HepG2 (cell line): ENCODE results near the gene PCNA. TPM values are rescaled to one million over a fixed set of nuclear protein-coding genes. Genes with fewer than 3 reads are reported as not detected.

Experiments used
- AGO2 ChIP-seq: fragments of 200-400 bp; formaldehyde crosslinking; optimal IDR thresholded peaks from 2 replicates; pipeline ENCODE3; 2017; ENCODE audit warnings: mild to moderate bottlenecking, low read depth, low read length, moderate library complexity
- CREB1 ChIP-seq, 2 experiments: fragments of 450-650 bp in 1 of 2; IDR thresholded peaks; 2 replicates each; pipeline ENCODE4 v1.6.1; 2016 to 2017; ENCODE audit warnings: control low read depth in 1 of 2, mild to moderate bottlenecking in 1 of 2, missing compliant biosample characterization in 1 of 2, missing genetic modification characterization in 1 of 2
- GABPA ChIP-seq, 2 experiments: IDR thresholded peaks; 2 replicates each; pipeline ENCODE4 v1.6.1; 2011 to 2016; ENCODE audit warnings: low read depth in 2 of 2, low read length in 1 of 2, missing biosample characterization in 1 of 2, missing genetic modification characterization in 1 of 2
- HOXD1 ChIP-seq: sonication (generic); formaldehyde crosslinking; IDR thresholded peaks from 2 replicates; pipeline ENCODE4 v1.5.0; 2020; ENCODE audit warnings: missing genetic modification reagents
- PHF8 ChIP-seq: sonication (generic); formaldehyde crosslinking; IDR thresholded peaks from 2 replicates; pipeline ENCODE4 v1.5.0; 2020; ENCODE audit warnings: missing genetic modification reagents
- SMARCC2 ChIP-seq: fragments of 450-650 bp; IDR thresholded peaks from 2 replicates; pipeline ENCODE4 v1.6.1; 2017; ENCODE audit warnings: antibody characterized with exemption, mild to moderate bottlenecking
- SRSF4 ChIP-seq: fragments of 200-400 bp; formaldehyde crosslinking; IDR thresholded peaks from one replicate; pipeline ENCODE4 v1.6.1; 2018; ENCODE audit warnings: mild to moderate bottlenecking, low read depth, low read length, moderate library complexity; ENCODE audit not compliant: poor library complexity, severe bottlenecking
- TMF1 ChIP-seq: sonication (generic); formaldehyde crosslinking; IDR thresholded peaks from 2 replicates; pipeline ENCODE4 v1.8.1; 2022; ENCODE audit warnings: low read depth, missing genetic modification reagents
- WIZ ChIP-seq: sonication (generic); formaldehyde crosslinking; IDR thresholded peaks from 2 replicates; pipeline ENCODE4 v1.5.1; 2020; ENCODE audit warnings: mild to moderate bottlenecking, missing genetic modification reagents
- ZNF143 ChIP-seq: sonication (generic); formaldehyde crosslinking; IDR thresholded peaks from 2 replicates; pipeline ENCODE4 v1.4.0; 2020; ENCODE audit warnings: missing genetic modification reagents
- ZNF180 ChIP-seq: sonication (generic); formaldehyde crosslinking; IDR thresholded peaks from 2 replicates; pipeline ENCODE4 v1.4.0; 2020; ENCODE audit warnings: low read depth, missing genetic modification reagents, borderline replicate concordance
- ZNF224 ChIP-seq: sonication (generic); formaldehyde crosslinking; IDR thresholded peaks from 2 replicates; pipeline ENCODE4 v1.5.0; 2020; ENCODE audit warnings: mild to moderate bottlenecking, missing genetic modification reagents
- ZNF713 ChIP-seq: sonication (generic); formaldehyde crosslinking; IDR thresholded peaks from 2 replicates; pipeline ENCODE4 v1.4.0; 2020; ENCODE audit warnings: mild to moderate bottlenecking, missing genetic modification reagents
- ZNF777 ChIP-seq: sonication (generic); formaldehyde crosslinking; IDR thresholded peaks from 2 replicates; pipeline ENCODE4 v1.4.0; 2020; ENCODE audit warnings: missing genetic modification reagents
- polyA plus RNA-seq, 8 experiments: library from polyadenylated mRNA; depleted of rRNA in 3 of 8; stranded (reverse) in 7 of 8; unstranded in 1 of 8; fragments of >200 nt; fragmentation: Illumina TruSeq in 4 of 8; extraction: Trizol in 4 of 8; gene quantifications; 2 replicates each; pipeline versions ENCODE4 v1.2.1 to v1.2.3, GENCODE V29; 2011 to 2016; ENCODE audit warnings: low read depth in 4 of 8, missing spikeins in 1 of 8, mixed read lengths in 1 of 8; ENCODE audit not compliant: insufficient read depth in 1 of 8
- total RNA-seq, 5 experiments: library from RNA; depleted of rRNA; stranded (reverse); fragments of >200 nt; fragmentation: Illumina TruSeq; extraction: Trizol; gene quantifications; 2 replicates each; pipeline ENCODE4 v1.2.3, GENCODE V29; 2016; ENCODE audit warnings: low read depth in 1 of 5
- TF ChIP-seq, protein P1 (sequence below), 2 experiments: fragments of 450-650 bp in 1 of 2; sonication (generic) in 1 of 2; formaldehyde crosslinking in 1 of 2; IDR thresholded peaks; 2 replicates each; pipeline versions ENCODE4 v1.6.1 to v1.8.0; 2016 to 2022; ENCODE audit warnings: antibody characterized with exemption in 1 of 2, mild to moderate bottlenecking in 1 of 2, missing genetic modification reagents in 1 of 2
- TF ChIP-seq, protein P2 (sequence below): sonication (generic); formaldehyde crosslinking; IDR thresholded peaks from 2 replicates; pipeline ENCODE4 v1.4.0; 2020; ENCODE audit warnings: low read depth, missing genetic modification reagents

PCNA gene
- total and polyA plus RNA-seq, 2 of the 13 experiments (the other 11 are each of a cell fraction or from before 2014, with no cell fraction given) = 229 to 655 TPM

DNA sequence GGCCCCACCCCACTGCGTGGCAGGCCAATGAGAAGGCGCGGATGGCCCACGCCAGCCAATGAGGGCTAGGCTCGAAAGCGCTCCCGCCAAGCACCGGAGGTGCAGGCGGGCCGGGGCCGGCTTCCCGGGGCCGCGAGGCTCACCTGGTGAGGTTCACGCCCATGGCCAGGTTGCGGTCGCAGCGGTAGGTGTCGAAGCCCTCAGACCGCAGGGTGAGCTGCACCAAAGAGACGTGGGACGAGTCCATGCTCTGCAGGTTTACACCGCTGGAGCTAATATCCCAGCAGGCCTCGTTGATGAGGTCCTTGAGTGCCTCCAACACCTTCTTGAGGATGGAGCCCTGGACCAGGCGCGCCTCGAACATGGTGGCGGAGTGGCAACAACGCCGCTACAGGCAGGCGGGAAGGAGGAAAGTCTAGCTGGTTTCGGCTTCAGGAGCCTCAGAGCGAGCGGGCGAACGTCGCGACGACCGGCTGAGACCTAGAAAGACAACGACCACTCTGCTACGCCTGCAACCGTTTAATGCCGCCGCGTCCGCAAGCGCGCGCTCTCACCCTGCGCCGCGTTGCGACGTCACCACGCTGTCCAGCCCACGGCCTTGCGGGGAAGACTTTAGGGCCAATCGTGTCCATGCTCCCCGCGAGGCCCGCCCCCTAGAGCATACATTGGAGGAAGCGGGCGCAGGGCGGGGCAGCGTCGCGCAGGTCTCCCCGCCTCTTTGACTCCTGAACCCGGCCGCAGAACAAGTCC is at the start of gene PCNA (continued):
- TF ChIP-seq, protein P1, sequence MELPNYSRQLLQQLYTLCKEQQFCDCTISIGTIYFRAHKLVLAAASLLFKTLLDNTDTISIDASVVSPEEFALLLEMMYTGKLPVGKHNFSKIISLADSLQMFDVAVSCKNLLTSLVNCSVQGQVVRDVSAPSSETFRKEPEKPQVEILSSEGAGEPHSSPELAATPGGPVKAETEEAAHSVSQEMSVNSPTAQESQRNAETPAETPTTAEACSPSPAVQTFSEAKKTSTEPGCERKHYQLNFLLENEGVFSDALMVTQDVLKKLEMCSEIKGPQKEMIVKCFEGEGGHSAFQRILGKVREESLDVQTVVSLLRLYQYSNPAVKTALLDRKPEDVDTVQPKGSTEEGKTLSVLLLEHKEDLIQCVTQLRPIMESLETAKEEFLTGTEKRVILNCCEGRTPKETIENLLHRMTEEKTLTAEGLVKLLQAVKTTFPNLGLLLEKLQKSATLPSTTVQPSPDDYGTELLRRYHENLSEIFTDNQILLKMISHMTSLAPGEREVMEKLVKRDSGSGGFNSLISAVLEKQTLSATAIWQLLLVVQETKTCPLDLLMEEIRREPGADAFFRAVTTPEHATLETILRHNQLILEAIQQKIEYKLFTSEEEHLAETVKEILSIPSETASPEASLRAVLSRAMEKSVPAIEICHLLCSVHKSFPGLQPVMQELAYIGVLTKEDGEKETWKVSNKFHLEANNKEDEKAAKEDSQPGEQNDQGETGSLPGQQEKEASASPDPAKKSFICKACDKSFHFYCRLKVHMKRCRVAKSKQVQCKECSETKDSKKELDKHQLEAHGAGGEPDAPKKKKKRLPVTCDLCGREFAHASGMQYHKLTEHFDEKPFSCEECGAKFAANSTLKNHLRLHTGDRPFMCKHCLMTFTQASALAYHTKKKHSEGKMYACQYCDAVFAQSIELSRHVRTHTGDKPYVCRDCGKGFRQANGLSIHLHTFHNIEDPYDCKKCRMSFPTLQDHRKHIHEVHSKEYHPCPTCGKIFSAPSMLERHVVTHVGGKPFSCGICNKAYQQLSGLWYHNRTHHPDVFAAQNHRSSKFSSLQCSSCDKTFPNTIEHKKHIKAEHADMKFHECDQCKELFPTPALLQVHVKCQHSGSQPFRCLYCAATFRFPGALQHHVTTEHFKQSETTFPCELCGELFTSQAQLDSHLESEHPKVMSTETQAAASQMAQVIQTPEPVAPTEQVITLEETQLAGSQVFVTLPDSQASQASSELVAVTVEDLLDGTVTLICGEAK (IDR thresholded peaks at IDR 0.05) = no peak
- TF ChIP-seq, protein P1 (CRISPR knock-in tag; IDR thresholded peaks at IDR 0.05) = peak; percentile 97
- peak; percentile 100 for TF ChIP-seq TMF1 (CRISPR knock-in tag)
- peak; percentile 97 for TF ChIP-seq CREB1 (IDR thresholded peaks at IDR 0.05)
- TF ChIP-seq CREB1 (CRISPR knock-in tag; IDR thresholded peaks at IDR 0.05) = peak; percentile 95
- TF ChIP-seq GABPA (IDR thresholded peaks at IDR 0.05; ENCODE audit: low read depth, low read length) = no peak
- peak; percentile 68 for TF ChIP-seq GABPA (CRISPR knock-in tag; IDR thresholded peaks at IDR 0.05; ENCODE audit: low read depth)
- TF ChIP-seq AGO2 = peak; percentile 100
- TF ChIP-seq ZNF180 (CRISPR knock-in tag) = peak; percentile 71
- peak; percentile 80; the same call in 1 of the 2 replicates for TF ChIP-seq ZNF777
- TF ChIP-seq, protein P2, sequence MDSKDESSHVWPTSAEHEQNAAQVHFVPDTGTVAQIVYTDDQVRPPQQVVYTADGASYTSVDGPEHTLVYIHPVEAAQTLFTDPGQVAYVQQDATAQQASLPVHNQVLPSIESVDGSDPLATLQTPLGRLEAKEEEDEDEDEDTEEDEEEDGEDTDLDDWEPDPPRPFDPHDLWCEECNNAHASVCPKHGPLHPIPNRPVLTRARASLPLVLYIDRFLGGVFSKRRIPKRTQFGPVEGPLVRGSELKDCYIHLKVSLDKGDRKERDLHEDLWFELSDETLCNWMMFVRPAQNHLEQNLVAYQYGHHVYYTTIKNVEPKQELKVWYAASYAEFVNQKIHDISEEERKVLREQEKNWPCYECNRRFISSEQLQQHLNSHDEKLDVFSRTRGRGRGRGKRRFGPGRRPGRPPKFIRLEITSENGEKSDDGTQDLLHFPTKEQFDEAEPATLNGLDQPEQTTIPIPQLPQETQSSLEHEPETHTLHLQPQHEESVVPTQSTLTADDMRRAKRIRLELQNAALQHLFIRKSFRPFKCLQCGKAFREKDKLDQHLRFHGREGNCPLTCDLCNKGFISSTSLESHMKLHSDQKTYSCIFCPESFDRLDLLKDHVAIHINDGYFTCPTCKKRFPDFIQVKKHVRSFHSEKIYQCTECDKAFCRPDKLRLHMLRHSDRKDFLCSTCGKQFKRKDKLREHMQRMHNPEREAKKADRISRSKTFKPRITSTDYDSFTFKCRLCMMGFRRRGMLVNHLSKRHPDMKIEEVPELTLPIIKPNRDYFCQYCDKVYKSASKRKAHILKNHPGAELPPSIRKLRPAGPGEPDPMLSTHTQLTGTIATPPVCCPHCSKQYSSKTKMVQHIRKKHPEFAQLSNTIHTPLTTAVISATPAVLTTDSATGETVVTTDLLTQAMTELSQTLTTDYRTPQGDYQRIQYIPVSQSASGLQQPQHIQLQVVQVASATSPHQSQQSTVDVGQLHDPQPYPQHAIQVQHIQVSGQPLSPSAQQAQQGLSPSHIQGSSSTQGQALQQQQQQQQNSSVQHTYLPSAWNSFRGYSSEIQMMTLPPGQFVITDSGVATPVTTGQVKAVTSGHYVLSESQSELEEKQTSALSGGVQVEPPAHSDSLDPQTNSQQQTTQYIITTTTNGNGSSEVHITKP (CRISPR knock-in tag) = peak; percentile 64
- TF ChIP-seq PHF8 (CRISPR knock-in tag) = peak; percentile 97
- peak; percentile 81 for TF ChIP-seq ZNF143 (CRISPR knock-in tag)
- TF ChIP-seq SRSF4 = no peak
- peak; percentile 99 for TF ChIP-seq WIZ (CRISPR knock-in tag)
- TF ChIP-seq HOXD1 = peak; percentile 82
- TF ChIP-seq ZNF713 = peak; percentile 96
- TF ChIP-seq SMARCC2 = no peak
- peak; percentile 99 for TF ChIP-seq ZNF224
